Activated CD4-positive, alpha-beta T cell treated with anti-CD3 and anti-CD28 coated beads for 24 hours (primary cell): Measurements from ENCODE around the gene LHX3.

ENCODE experiments used
- DNase-seq, 2 donors: peaks; one replicate each; pipeline ENCODE4 v3.0.0-alpha.2; 2020; ENCODE audit warnings: low read depth in 2 of 2

The LHX3 gene

GRCh38 chr9:136192289-136193126 is 12.4 kb downstream of the LHX3 start:
- DNase-seq: no peak

- DNase-seq: no peak
Measured at GRCh38 chr9:136191960-136192286, 13.0 kb downstream of the LHX3 start.

DNA sequence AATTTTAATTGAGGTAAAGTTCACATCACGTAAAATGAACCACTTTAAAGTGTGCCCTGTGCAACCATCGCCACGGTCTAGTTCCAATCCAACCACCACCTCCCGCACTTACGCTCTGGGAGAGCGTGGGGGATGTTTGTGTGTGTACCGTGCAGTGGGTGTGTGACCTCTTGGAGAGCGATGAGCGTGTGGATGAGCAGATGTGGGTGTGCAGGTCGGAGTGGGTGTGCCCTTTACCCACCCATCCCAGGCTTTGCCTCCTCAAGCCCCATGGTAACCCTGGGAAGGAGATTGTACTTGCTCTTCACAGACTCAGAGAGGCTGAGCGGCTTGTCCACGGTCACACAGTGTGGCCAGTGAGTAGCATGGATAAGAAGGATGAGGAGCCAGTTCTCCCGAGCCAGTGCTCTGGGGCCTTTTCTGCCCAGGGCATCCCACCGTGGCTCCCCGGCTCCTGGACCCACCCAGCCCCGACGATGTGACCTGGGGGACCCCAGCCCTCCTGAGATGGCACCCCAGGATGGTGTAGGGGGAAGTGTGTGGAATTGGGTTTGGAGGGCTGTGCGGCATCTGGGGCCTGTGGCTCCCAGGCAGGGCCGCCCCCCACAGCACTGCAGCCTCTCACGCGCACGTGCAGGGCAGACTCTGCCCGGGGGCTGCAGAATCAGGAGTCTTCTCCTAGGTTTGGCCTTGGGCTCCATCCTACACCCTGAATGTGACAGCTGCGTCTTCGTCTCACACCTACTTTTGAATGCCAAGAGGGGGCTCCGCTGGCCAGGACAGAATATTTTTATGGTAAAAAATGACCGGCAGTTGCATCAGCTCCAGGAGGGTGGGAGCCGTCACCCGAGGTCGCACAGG is 13.6 kb downstream of the LHX3 start:
- DNase-seq: no peak

GRCh38 chr9:136190656-136191055 is 14.3 kb downstream of the LHX3 start:
- no peak for DNase-seq

DNA sequence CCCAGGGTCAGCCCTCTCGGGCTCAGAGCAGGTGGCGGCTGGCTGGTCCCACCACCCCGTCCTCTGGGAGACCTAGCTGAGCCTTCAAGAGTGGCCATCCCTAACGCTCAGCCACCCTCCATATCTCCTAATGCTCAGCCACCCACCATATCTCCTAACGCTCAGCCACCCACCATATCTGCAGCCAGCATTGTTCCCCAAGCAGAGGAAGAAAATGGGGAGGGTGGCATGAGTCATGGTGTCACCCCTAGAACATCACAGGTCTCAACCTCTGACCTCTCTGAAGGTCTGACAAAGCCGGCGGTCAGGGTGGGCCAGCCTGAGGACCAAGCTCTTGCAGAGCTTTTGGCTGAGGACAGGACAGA is 14.7 kb downstream of the LHX3 start:
- no peak for DNase-seq

GRCh38 chr9:136189394-136190236 is 15.3 kb downstream of the LHX3 start:
- DNase-seq: no peak

GRCh38 chr9:136187683-136188586 is 17.0 kb downstream of the LHX3 start:
- DNase-seq: no peak

DNA sequence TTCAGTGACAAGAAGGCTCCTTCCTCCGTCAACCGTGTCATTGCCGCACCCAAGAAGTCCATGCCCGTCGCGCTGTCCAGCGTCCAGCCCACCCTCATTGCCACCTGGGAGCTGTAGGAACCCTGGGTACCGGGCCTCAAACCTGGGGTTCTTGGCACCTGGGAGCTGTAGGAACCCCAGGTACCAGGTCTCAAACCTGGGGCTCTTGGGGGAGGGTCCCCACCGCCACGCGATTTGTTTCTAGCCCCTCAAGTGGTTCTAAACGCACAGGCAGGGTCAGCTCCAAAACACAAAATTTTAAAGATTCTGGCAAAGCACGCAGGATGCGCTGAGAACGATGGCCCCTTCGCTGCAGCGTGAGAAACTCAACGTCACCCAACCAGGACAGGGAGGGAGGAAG is 17.7 kb downstream of the LHX3 start:
- DNase-seq: no peak

GRCh38 chr9:136186386-136186785 is 18.5 kb downstream of the LHX3 start:
- DNase-seq: no peak

- DNase-seq: no peak
Measured at GRCh38 chr9:136185596-136186366, 19.1 kb downstream of the LHX3 start.

DNA sequence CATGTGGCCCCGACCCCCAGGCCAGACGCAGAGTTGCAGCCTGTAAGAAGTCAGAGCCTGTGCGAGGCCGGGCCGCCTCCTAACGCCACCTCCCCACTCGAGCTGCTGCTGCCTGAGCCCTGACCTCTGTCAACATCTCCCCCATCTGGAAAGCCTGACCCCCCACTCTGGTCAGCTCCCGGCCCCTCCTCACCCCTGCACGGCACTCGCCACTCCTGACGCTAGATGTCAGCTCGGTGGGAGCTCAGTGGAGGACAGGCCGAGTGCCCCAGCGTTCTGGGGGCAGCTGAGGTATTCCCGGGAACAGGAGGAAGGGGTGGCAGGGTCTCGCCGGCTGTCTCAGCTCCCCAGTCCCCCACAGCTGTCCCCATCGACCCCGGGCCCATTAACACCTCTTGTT is 19.9 kb downstream of the LHX3 start:
- no peak for DNase-seq

- no peak for DNase-seq
Measured at GRCh38 chr9:136182850-136183422, 22.0 kb downstream of the LHX3 start.

- DNase-seq: no peak
Measured at GRCh38 chr9:136182420-136182787, 22.5 kb downstream of the LHX3 start.

DNA sequence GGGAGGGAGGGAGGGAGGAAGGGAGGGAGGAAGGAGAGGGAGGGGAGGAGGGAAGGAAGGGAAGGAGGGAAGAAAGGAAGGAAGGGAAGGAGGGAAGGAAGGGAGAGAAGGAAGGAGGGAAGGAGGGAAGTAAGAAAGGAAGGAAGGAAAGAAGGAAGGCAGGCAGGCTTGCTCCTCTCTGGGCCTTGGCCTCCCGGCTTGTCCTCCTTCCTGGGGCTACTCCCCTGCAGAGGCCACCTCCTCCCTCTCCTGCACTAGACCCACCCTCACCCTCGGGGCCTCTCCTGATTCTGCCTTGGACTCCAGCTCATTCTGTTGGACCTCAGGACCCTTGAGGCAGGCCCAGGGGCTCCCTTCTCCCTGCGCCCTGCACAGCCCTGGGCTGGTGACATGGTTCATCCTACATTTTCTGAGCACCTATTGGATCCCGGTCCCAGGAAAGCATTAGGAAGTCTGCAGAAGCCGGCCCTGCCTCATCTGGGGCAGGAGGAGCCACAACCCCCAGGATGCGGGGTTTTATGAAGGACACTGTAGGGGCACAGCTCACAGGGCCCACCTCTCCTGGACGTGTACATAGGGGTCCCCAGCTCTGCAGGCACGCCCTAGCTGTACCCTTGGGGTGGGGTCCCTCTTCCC is 23.0 kb downstream of the LHX3 start:
- DNase-seq: no peak

DNA sequence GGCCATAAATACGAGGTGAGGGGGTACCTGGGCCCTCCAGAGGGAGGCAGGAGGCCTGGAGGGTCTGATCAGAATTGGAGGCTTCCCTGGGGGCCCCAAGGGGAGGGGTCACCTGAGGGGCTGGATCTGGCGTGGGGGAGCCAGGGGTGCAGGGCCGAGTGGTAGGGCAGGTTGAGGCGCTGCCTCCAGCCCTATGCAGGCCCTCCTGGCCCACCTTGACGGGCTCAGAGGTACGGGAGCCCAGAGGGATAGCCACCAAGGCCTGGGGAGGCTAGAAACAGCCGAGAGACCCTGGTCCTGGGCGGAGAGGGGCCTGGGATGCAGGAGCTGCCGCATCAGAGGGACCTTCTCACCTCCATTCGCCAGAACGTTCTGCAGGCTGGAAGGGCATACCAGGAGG is 24.3 kb downstream of the LHX3 start:
- no peak for DNase-seq

DNA sequence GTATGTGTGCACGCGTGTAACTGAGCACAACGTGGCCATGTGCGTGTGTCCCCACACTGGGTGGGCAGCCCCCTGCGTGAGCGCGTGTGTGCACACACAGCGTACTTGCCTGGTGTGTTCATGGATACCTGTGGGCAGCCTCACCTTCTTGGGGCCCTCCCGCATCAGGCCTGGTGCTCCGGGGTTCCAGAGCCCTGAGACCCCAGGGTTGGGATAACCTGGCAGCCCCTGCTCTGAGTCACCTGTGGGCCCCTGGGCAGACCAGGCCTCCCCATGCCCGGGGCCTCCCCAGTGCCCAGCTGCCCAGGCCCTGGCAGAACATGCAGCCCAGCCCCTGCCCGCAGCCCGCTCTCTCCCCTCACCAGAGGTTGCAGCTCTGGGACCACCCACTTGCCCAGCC is 25.2 kb downstream of the LHX3 start:
- no peak for DNase-seq

DNA sequence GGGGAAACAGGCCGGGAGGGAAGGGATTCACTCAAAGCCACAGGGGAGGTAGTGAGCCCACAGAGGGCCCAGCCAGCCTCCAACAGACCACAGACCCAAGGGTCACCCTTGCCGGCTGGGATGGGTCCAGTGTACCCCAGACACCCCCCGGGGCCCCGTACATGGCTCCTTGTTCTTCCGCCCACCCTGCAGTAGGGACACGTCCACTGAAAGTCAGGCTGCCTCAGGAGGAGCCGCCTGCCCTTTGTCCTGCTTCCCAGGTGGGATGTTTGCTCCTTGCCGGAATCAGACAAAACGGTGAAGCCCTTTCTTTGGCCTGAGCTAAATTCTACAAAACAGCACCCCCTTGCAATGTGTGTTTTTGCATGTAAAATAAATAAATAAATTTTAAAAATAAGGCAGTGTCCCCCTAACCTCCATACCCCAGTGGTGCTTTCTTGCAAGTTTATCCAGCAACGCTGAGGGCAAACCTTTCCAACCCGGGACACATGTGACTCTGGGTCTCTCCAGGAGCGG is 25.8 kb downstream of the LHX3 start:
- no peak for DNase-seq

DNA sequence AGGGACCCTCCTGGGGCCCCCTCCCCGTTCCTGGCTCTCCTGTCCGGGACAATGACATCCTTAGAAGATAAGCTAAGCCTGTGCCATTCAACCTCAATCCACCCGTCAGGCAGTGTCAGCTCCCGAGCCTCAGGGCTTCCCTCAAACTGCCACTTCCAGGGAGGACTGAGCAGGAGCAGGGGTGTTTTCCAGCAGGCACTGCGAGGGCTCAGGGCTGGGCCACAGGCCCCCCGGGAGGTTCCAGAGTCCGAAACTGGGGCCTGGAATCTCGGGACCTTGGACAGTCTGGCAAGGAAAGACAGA is 26.2 kb downstream of the LHX3 start:
- DNase-seq: no peak

- no peak for DNase-seq
Measured at GRCh38 chr9:136178061-136178772, 26.7 kb downstream of the LHX3 start.
